GM21390 (cell line): ENCODE measurements around the gene TSPAN9.

ENCODE experiments used
- ATAC-seq: cut with Tn5 transposase; IDR thresholded peaks from one replicate; pipeline ENCODE4 v1.9.1; 2021; ENCODE audit not compliant: unreplicated experiment

Gene TSPAN9

GRCh38 chr12:3202096-3202495 lies 124.9 kb downstream of the TSPAN9 start:
- no peak for ATAC-seq

DNA sequence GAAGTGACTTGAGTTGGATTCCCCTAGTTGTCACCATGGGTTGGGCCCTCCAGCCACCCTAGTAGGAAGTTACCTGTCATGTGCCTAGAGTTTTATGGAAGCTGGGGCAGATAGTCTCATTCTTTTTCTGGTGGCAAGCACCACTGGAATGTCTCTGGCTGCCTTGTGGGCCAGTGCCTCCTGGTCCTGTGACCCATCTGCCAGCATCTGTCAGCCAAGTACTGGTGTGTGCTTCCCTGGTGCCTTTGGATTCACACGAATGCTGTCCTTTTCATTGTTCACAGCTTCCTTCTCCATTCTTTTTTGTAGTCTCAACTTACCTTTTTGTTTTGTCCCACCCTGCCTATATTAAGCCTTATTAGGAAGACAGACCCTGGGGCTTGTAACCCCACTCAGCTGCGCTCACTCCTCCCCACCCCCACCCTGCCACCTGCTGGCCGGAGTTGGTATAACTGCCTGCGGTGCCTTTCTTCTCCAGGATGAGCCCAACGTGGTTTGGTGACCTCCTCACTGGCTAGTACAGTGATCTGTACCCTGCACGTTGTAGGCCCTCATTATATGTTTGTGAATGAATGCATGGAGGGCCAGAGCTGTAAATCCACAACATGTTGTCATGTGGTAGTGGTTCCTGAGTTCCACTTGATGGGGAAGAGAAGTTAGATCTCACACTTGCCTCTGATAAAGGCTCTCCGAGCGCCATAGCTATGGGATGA lies 125.7 kb downstream of the TSPAN9 start:
- no peak for ATAC-seq

GRCh38 chr12:3203713-3204112 lies 126.5 kb downstream of the TSPAN9 start:
- ATAC-seq = no peak

GRCh38 chr12:3204143-3204542 lies 127.0 kb downstream of the TSPAN9 start:
- no peak for ATAC-seq

DNA sequence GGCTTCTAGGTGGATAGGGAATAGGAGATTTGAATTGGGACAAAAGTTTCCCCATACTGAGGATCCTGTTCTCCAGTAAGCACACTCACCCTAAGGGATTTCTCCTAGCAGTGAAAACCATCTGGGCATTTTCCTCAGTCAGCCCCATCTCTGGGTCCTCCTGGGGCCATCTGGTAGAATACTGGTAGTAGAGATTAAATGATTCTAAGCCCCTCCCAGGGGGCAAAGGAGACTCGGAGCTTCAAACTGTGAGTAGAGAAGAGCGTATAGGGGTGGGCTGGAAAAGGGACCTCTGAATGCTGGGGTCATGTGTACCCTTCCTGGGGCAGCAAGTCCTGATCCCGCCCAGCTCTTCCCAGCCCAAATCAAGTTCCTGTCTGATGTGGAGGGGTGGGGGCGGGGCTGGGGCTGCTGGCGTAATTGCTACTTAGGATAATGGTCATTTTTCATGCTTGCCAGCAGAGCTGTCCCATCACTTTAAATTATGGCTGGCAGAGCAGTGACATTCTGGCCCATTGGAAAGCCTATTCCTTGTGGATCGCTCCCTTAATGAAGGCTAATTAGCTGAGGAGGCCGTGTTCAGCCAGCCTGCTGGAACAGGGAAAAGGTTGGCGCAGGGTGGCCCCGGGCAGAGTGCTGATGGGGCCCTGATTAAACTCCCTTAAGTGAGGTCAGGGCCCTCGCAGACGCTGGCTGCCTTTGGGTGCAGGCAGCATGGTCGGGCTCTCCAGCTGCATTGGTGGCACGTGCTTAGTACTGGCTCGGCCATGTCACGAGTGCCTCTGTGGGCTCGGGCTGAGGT lies 127.8 kb downstream of the TSPAN9 start:
- ATAC-seq = no peak

- no peak for ATAC-seq
Measured at GRCh38 chr12:3205742-3206519, 128.8 kb downstream of the TSPAN9 start.

- no peak for ATAC-seq
Measured at GRCh38 chr12:3206536-3207072, 129.4 kb downstream of the TSPAN9 start.

- ATAC-seq = no peak
Measured at GRCh38 chr12:3207175-3207574, 130.0 kb downstream of the TSPAN9 start.

DNA sequence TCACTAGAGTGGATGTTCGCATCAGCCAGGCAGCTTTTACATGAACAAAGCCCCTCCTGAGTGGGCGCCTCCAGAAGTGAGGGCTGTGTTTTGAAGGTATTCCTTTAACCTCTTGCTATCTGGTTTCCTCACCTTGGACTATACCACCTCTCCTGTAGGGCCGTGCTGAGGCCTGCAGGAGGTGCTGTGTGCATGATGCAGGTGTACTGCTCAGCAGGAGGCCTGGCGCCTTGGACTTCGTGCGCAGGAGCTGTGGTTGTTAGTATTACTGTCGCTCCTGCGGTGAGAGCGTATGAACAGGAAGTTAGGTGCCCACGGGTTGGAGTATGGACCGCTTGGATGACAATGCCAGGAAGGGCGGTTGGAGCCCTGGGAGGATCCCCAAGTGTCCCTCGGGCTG lies 130.7 kb downstream of the TSPAN9 start:
- no peak for ATAC-seq

DNA sequence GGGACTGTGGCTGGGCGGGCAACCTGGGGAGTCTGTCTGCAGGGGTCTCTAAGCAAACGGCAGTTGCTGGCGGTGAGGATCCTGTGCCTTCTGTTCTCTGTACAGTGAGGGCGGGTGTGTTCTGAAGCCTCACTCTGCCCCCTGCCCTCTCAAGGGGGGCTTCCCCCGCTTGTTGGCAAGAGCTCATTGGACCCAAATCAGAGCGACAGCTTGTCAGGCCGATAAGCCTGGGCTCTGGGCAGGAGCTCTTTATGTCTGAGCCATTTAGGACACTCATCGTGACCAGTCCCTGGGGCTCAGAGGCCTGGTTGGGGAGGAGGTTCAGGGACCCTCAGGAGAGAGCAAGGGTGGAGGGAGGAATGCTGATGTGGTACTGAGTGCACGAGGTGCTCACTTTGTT lies 136.0 kb downstream of the TSPAN9 start:
- ATAC-seq = no peak

DNA sequence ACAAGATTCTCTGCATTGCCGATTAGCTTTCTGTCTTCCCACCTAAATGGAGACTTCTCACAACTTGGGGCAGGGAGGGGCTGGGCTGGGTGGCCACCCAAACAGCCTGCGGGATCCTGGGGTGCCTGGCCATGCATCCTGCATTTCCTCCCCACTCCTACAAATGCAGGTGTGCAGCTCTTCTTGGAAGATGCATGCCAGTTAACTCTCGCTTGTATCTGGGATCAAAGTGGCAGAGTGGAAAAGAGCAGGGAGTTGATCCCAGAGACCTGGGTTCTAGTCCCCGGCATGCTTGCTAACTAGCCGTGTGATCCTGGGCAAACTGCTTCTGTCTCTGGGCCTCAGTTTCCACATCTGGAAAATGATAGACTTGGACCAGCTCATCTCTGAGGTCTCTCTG lies 136.6 kb downstream of the TSPAN9 start:
- no peak for ATAC-seq

DNA sequence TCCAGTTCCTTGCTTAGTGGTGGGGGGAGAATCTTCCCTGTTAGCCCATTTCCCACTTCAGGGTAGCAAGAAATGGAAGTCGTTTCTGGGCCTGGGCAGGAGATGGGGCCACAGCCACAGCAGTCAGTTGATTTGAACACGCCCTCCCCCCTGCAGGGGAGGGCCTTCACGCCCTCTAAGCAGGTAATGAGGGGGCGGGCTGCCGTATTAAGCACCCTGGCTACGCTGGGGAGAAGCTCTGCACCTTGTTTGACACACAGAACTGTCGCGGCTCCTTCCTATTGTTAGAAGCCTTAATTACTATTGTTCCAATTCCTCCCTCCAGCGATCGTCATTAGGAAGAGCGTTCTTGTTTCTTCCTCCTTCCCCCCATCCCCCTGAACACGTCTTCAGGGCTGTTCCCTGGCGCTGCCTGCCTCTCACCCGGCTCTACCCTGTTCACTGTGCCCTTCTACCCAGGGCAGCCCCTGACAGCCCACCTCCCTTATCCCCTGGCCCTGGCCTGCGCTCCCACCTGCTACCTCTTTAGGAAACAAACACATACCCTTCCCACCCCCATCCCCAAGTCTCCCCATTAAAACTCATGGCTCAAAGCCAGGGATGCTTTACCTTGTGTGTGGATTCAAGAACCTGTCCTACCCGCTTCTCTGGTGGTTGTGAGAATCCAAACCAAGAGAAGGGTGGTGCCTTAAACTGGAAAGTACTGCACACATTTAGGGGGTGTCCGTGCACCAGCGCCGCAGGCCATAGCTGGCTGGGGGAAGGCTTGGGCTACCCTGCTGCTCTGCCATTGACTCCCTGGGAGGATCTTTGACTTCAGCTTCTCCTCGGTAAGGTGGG lies 137.6 kb downstream of the TSPAN9 start:
- no peak for ATAC-seq

- no peak for ATAC-seq
Measured at GRCh38 chr12:3215410-3215975, 138.3 kb downstream of the TSPAN9 start.

DNA sequence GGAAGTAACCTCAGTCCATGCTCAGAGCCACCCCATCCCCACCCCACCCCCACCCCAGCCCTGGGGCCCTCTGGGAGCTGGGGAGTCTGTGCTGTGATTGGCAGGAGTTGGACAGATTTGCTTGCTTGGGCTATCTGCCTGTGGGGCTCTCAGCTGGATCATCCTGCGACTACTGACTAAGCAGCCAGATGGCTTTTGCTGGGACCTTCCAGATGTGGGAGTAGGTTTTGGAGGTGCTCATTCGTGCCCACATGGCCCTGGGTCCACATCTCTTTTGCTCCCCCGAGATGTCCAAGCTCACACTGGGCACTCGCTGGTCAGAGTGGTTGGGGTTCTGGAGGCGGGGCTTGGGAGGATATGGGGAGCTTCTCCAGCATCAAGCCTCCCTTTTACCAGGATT lies 138.9 kb downstream of the TSPAN9 start:
- no peak for ATAC-seq

DNA sequence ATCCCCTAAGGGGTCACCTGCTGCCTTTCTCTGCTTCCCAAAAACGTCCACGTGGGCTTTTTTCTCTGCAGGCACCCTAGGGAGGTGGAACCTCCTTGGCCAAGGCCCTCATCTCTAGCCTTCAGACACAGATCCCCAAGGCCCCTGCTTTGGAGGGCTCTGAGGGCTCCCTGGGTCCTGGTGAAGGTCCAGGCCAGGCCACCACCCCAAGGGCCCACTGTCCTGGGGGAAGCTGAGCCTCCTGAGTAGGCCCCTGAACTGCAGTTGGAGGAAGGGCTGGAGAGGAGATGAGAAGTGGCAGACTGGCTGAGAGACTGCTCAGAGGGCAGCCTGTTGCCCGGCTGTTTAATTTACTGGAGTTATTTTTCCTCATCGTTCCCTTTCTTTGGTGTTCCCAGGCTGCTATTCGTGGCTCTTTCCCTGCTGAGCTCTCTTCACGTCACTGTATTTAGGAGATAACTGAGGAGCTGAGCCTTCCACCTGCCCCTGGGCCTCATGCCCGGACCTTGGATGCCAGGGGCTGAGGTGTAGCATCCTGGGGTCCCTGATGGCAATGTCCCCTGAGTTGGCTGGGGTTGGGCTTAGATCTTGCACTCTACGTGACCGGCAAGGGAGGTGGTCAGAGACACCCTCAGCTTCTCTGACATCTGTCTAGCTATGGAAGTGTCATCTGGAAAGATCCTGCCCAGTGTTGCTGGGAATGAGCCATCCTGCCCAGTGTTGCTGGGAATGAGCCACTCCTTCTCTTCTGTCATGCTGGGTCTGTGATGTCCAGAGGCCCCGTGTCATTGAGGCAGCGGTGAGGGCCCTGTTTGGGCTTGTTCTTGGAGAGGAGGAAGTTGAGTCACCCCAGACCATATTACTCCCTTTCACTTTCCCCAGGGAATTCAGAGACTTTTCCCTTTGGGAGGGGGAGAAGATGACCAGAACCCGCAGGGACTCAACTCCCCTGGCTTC lies 139.8 kb downstream of the TSPAN9 start:
- ATAC-seq = no peak

- no peak for ATAC-seq
Measured at GRCh38 chr12:3217683-3218079, 140.5 kb downstream of the TSPAN9 start.

GRCh38 chr12:3218228-3219171 lies 141.3 kb downstream of the TSPAN9 start:
- ATAC-seq = no peak

- ATAC-seq = no peak
Measured at GRCh38 chr12:3219233-3219632, 142.1 kb downstream of the TSPAN9 start.
